ENCODE results near the gene GHR. TPM values are rescaled to one million over a fixed set of nuclear protein-coding genes. Genes with fewer than 3 reads are reported as not detected.

Gene GHR
- total and polyA plus RNA-seq, 8 donors = 0.73 to 3.9 (median 1.3) TPM

GRCh38 chr5:42592401-42593140 lies 169.3 kb downstream of the GHR start:
- no peak for FAIRE-seq
- TF ChIP-seq, protein P1, sequence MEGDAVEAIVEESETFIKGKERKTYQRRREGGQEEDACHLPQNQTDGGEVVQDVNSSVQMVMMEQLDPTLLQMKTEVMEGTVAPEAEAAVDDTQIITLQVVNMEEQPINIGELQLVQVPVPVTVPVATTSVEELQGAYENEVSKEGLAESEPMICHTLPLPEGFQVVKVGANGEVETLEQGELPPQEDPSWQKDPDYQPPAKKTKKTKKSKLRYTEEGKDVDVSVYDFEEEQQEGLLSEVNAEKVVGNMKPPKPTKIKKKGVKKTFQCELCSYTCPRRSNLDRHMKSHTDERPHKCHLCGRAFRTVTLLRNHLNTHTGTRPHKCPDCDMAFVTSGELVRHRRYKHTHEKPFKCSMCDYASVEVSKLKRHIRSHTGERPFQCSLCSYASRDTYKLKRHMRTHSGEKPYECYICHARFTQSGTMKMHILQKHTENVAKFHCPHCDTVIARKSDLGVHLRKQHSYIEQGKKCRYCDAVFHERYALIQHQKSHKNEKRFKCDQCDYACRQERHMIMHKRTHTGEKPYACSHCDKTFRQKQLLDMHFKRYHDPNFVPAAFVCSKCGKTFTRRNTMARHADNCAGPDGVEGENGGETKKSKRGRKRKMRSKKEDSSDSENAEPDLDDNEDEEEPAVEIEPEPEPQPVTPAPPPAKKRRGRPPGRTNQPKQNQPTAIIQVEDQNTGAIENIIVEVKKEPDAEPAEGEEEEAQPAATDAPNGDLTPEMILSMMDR (IDR thresholded peaks at IDR 0.05) = no peak
- no peak overlapping the region for H3K27ac ChIP-seq
- H3K4me3 ChIP-seq = no peak overlapping the region
- ATAC-seq = no peak
- DNase-seq = no peak
- no peaks in the 10 kb centered on the region for H3K4me1 ChIP-seq
- no peaks in the 10 kb centered on the region for H3K27me3 ChIP-seq
- no peaks in the 10 kb centered on the region for H3K9me3 ChIP-seq
- intact Hi-C loops (cut with DNase I) = no loop called here
- no peaks in the 10 kb centered on the region for H3K36me3 ChIP-seq
- 79 to 90% methylated on average over 5 of the region's 5 CpGs for WGBS, 2 donors

DNA sequence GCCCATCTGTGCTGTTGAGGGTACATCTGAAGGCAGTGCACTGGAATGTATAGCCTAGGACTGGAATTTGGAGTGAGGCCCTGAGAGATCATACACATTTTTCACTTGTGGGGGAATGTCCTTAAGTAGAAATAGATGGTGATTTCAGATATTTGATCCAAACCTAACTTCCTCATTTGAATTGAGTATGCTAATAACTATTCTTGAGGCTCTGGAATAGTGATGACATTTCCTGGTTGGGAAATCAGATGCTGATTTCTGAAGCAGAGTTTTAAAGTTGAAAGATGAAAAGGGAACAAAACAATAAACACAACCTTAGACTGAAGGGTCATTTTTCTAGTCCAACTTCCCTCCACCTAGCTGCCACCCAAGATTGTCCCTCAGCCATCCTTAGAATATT lies 170.4 kb downstream of the GHR start:
- ATAC-seq (no peak), FAIRE-seq (no peak)
- TF ChIP-seq, protein P1 (IDR thresholded peaks at IDR 0.05) = no peak

GRCh38 chr5:42595597-42595996 lies 172.4 kb downstream of the GHR start:
- 70 to 74% methylated on average over 2 of the region's 2 CpGs for WGBS, 2 donors
- DNase-seq (no peak), FAIRE-seq (no peak), ATAC-seq (no peak)
- Histone ChIP-seq H3K4me3 (no peak overlapping the region), H3K4me1 (no peaks in the 10 kb centered on the region), H3K27ac (no peak overlapping the region), H3K27me3 (no peaks in the 10 kb centered on the region), H3K36me3 (no peaks in the 10 kb centered on the region), H3K9me3 (no peaks in the 10 kb centered on the region)
- intact Hi-C loops (cut with DNase I) = no loop called here
- TF ChIP-seq, protein P1 (IDR thresholded peaks at IDR 0.05) = no peak

More for the DNA sequence above, 170.4 kb downstream of the GHR start:
- DNase-seq = no peak
- H3K9me3 ChIP-seq = no peaks in the 10 kb centered on the region
- H3K27ac ChIP-seq = no peak overlapping the region
- no peaks in the 10 kb centered on the region for H3K27me3 ChIP-seq
- H3K4me1 ChIP-seq = no peaks in the 10 kb centered on the region
- intact Hi-C loops (cut with DNase I) = no loop called here
- no peaks in the 10 kb centered on the region for H3K36me3 ChIP-seq
- H3K4me3 ChIP-seq = no peak overlapping the region

GRCh38 chr5:42596817-42597216 lies 173.6 kb downstream of the GHR start:
- WGBS, 2 donors = 95% methylated on average over 1 of the region's 1 CpG
- Histone ChIP-seq H3K4me1 (no peaks in the 10 kb centered on the region), H3K9me3 (no peaks in the 10 kb centered on the region), H3K27ac (no peak overlapping the region), H3K27me3 (no peaks in the 10 kb centered on the region), H3K4me3 (no peak overlapping the region), H3K36me3 (no peaks in the 10 kb centered on the region)
- DNase-seq (no peak), ATAC-seq (no peak), FAIRE-seq (no peak)
- intact Hi-C loops (cut with DNase I) = no loop called here
- TF ChIP-seq, protein P1 (IDR thresholded peaks at IDR 0.05) = no peak

- no peak for FAIRE-seq
- H3K27me3 ChIP-seq = no peaks in the 10 kb centered on the region
These were observed 174.2 kb downstream of the GHR start for GRCh38 chr5:42597318-42597937.

More at GRCh38 chr5:42597318-42597937, 174.2 kb downstream of the GHR start:
- no peak for DNase-seq
- H3K4me1 ChIP-seq = no peaks in the 10 kb centered on the region
- TF ChIP-seq, protein P1 (IDR thresholded peaks at IDR 0.05) = no peak
- 77 to 85% methylated on average over 4 of the region's 4 CpGs for WGBS, 2 donors
- ATAC-seq = no peak
- no peak overlapping the region for H3K27ac ChIP-seq
- no peaks in the 10 kb centered on the region for H3K36me3 ChIP-seq
- no peak overlapping the region for H3K4me3 ChIP-seq
- intact Hi-C loops (cut with DNase I) = no loop called here
- H3K9me3 ChIP-seq = no peaks in the 10 kb centered on the region

Data from pancreas (tissue), 10 donors.